ENCODE results near the gene ZNF557.
"Not testable (repeated sequence)": the region's sequence is repeated elsewhere in the genome, so short reads cannot be mapped to it uniquely, and the experiment has no call there.

- not testable (repeated sequence) for TF ChIP-seq CTCF (IDR thresholded peaks at IDR 0.05; ENCODE audit: low read depth, low read length); EZH2phosphoT487 (IDR thresholded peaks at IDR 0.05; ENCODE audit: low read depth)
Measured at GRCh38 chr19:7040079-7040478, 29.4 kb upstream of the ZNF557 start, which contains the start of gene MBD3L4.

Measured in OCI-LY3 (cell line).